Activated T-helper 17 cell treated with anti-CD3 and anti-CD28 coated beads, Interleukin-2, amount 50 U/mL, for 72 hours (primary cell): ENCODE results near the gene ACTA1. TPM values are rescaled to one million over a fixed set of nuclear protein-coding genes. Genes with fewer than 3 reads are reported as not detected.
"Not testable (repeated sequence)": the region's sequence is repeated elsewhere in the genome, so short reads cannot be mapped to it uniquely, and the experiment has no call there.

ENCODE experiments used
- ATAC-seq: fragments of 150-1000 bp; cut with Tn5 transposase; replicated peaks from 2 replicates; pipeline ENCODE4 v1.10.0; 2021; ENCODE audit warnings: mild to moderate bottlenecking, moderate library complexity
- H3K27ac Mint-ChIP-seq: one replicate; pipeline ENCODE4 v1.8.0; 2022; ENCODE audit warnings: mixed read lengths
- H3K27me3 Mint-ChIP-seq: one replicate; pipeline ENCODE4 v1.8.0; 2022; ENCODE audit warnings: mixed read lengths
- H3K36me3 Mint-ChIP-seq: one replicate; pipeline ENCODE4 v1.8.0; 2022; ENCODE audit warnings: low read depth, mild to moderate bottlenecking, mixed read lengths
- H3K4me1 Mint-ChIP-seq: one replicate; pipeline ENCODE4 v1.8.0; 2022; ENCODE audit warnings: mixed read lengths
- H3K4me3 Mint-ChIP-seq: one replicate; pipeline ENCODE4 v1.8.0; 2022; ENCODE audit warnings: mild to moderate bottlenecking, mixed read lengths
- H3K9me3 Mint-ChIP-seq: one replicate; pipeline ENCODE4 v1.8.0; 2022; ENCODE audit warnings: mixed read lengths
- total RNA-seq, 2 donors: library from RNA; stranded (reverse); gene quantifications; one replicate each; pipeline ENCODE4 v1.2.3, GENCODE V29; 2022

Gene ACTA1
- total RNA-seq, 2 donors from 2014 or later, result not detected

GRCh38 chr1:229408458-229409037 lies 25.3 kb downstream of the ACTA1 start:
- ATAC-seq, result no peak
- H3K27ac Mint-ChIP-seq, result no peak overlapping the region
- no peaks in the 10 kb centered on the region for H3K9me3 Mint-ChIP-seq
- H3K36me3 Mint-ChIP-seq, result no peaks in the 10 kb centered on the region
- peaks cover 6% of the 10 kb centered on the region for H3K4me1 Mint-ChIP-seq
- peaks cover 51% of the 10 kb centered on the region for H3K27me3 Mint-ChIP-seq
- peak overlapping the region; percentile 62 for H3K4me3 Mint-ChIP-seq

- H3K27me3 Mint-ChIP-seq, result peaks cover 48% of the 10 kb centered on the region
- H3K27ac Mint-ChIP-seq, result no peak overlapping the region
- peak overlapping the region; percentile 62 for H3K4me3 Mint-ChIP-seq
- H3K9me3 Mint-ChIP-seq, result no peaks in the 10 kb centered on the region
- peaks cover 6% of the 10 kb centered on the region for H3K4me1 Mint-ChIP-seq
- H3K36me3 Mint-ChIP-seq, result no peaks in the 10 kb centered on the region
- ATAC-seq, result no peak
These were observed 26.5 kb downstream of the ACTA1 start for GRCh38 chr1:229407206-229408026.

GRCh38 chr1:229406798-229407197 lies 27.1 kb downstream of the ACTA1 start:
- Mint-ChIP-seq H3K27ac (no peak overlapping the region), H3K9me3 (no peaks in the 10 kb centered on the region), H3K27me3 (peaks cover 48% of the 10 kb centered on the region), H3K4me1 (peaks cover 6% of the 10 kb centered on the region), H3K36me3 (no peaks in the 10 kb centered on the region), H3K4me3 (peak overlapping the region; percentile 62)
- ATAC-seq, result no peak

DNA sequence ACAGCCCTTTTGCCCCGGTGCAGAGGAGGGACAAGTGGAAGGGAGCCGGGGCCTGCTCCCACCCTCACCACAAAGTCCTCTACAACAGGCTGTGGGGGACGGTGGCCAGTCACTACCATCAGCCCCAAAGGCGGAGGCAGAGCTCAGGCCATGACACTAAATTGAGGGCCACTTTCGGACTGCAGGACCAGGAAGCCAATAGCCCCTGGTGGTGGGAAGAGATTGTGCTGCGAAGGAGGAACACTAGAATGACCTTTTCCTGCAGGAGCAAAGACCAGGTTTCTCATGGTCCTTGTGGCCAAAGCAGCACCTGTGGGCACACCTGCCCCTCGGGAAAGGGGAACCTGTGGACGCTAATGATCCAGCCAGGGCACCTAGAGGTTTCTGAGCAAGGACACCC lies 30.3 kb downstream of the ACTA1 start:
- no peak overlapping the region for H3K27ac Mint-ChIP-seq
- no peaks in the 10 kb centered on the region for H3K4me1 Mint-ChIP-seq
- H3K9me3 Mint-ChIP-seq, result no peaks in the 10 kb centered on the region
- no peak overlapping the region for H3K4me3 Mint-ChIP-seq
- no peaks in the 10 kb centered on the region for H3K36me3 Mint-ChIP-seq
- ATAC-seq, result no peak
- peaks cover 35% of the 10 kb centered on the region for H3K27me3 Mint-ChIP-seq

- Mint-ChIP-seq H3K9me3 (no peaks in the 10 kb centered on the region), H3K27me3 (peaks cover 30% of the 10 kb centered on the region), H3K4me1 (no peaks in the 10 kb centered on the region)
These were observed 30.9 kb downstream of the ACTA1 start for GRCh38 chr1:229402993-229403392.

GRCh38 chr1:229402329-229402728 lies 31.6 kb downstream of the ACTA1 start:
- not testable (repeated sequence) for H3K9me3 Mint-ChIP-seq, H3K36me3 Mint-ChIP-seq, H3K27ac Mint-ChIP-seq, H3K4me3 Mint-ChIP-seq, H3K4me1 Mint-ChIP-seq, ATAC-seq
- H3K27me3 Mint-ChIP-seq, result peaks cover 33% of the 10 kb centered on the region

More at GRCh38 chr1:229402993-229403392, 30.9 kb downstream of the ACTA1 start:
- no peak overlapping the region for H3K27ac Mint-ChIP-seq
- ATAC-seq, result no peak
- H3K4me3 Mint-ChIP-seq, result no peak overlapping the region
- H3K36me3 Mint-ChIP-seq, result no peaks in the 10 kb centered on the region

DNA sequence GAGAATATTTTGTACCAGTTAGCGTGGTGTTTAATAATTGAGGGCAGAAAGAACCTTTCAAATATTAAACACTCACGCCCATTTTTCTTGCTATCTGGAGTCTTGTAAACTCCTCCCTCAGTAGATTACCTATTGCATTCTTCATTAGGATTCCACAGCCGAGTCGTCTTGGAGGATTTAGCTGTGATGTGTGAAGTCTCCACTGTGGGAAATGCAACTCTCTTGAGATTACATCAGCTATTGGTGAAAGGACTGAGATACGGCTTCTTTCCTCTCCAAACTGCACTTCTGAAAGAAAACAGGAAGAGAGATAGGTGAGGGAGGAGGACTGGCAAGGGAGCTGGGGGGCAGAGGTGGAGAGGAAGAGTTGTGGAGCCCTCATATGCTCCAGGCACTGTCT lies 36.1 kb downstream of the ACTA1 start:
- Mint-ChIP-seq H3K27ac (no peak overlapping the region), H3K9me3 (no peaks in the 10 kb centered on the region), H3K36me3 (no peaks in the 10 kb centered on the region), H3K27me3 (peaks cover 24% of the 10 kb centered on the region), H3K4me3 (no peak overlapping the region), H3K4me1 (no peaks in the 10 kb centered on the region)
- ATAC-seq, result no peak

DNA sequence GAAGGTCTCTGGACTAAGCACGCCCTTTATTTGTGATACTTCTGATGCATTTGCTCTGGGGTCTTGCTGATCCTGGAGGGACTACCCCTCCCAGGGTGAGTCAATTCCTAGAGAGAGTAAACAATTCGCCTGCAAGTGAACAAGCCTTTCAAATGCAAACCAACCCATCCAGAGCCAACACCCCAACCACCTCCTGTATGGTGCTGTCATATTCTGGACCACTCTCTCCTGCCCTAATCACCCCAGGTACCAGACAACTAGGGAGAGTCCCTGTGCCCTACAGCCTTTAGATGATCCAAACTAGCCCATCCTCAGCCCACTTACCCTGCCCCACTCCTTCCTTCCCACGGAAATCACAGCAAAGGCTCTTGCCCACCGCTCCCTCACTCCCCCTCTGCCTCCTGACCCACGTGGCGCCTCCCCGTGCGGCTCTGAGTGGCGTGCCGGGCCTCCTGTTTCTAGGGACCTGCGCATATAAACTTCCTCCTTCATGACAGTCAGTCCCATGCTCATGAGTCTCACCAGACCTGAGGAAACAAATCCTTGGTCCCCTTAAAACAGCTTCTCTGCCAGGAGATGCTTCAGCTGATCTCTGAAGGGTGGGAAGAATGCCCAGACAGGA lies 37.2 kb downstream of the ACTA1 start:
- Mint-ChIP-seq H3K4me3 (no peak overlapping the region), H3K36me3 (no peaks in the 10 kb centered on the region), H3K4me1 (no peaks in the 10 kb centered on the region), H3K9me3 (no peaks in the 10 kb centered on the region), H3K27me3 (peaks cover 26% of the 10 kb centered on the region), H3K27ac (no peak overlapping the region)
- ATAC-seq, result no peak

DNA sequence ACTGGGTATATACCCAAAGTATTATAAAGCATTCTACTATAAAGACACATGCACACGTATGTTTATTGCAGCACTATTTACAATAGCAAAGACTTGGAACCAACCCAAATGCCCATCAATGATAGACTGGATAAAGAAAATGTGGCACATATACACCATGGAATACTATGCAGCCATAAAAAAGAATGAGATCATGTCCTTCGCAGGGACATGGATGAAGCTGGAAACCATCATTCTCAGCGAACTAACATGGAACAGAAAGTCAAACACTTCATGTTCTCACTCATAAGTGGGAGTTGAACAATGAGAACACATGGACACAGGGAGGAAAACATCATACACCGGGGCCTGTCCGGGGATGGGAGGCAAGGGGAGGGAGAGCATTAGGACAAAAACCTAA lies 39.4 kb downstream of the ACTA1 start:
- not testable (repeated sequence) for H3K9me3 Mint-ChIP-seq, H3K4me1 Mint-ChIP-seq, H3K27ac Mint-ChIP-seq, ATAC-seq, H3K36me3 Mint-ChIP-seq, H3K4me3 Mint-ChIP-seq
- H3K27me3 Mint-ChIP-seq, result peaks cover 30% of the 10 kb centered on the region

GRCh38 chr1:229392936-229393335 lies 41.0 kb downstream of the ACTA1 start:
- Mint-ChIP-seq H3K27me3 (peaks cover 27% of the 10 kb centered on the region), H3K27ac (no peak overlapping the region), H3K9me3 (no peaks in the 10 kb centered on the region), H3K36me3 (no peaks in the 10 kb centered on the region), H3K4me1 (no peaks in the 10 kb centered on the region), H3K4me3 (no peak overlapping the region)
- no peak for ATAC-seq

- no peak overlapping the region for H3K4me3 Mint-ChIP-seq
- H3K27ac Mint-ChIP-seq, result no peak overlapping the region
- no peaks in the 10 kb centered on the region for H3K4me1 Mint-ChIP-seq
- H3K36me3 Mint-ChIP-seq, result no peaks in the 10 kb centered on the region
- ATAC-seq, result no peak
- peaks cover 20% of the 10 kb centered on the region for H3K27me3 Mint-ChIP-seq
- no peaks in the 10 kb centered on the region for H3K9me3 Mint-ChIP-seq
These were observed 43.8 kb downstream of the ACTA1 start for GRCh38 chr1:229390130-229390529.

GRCh38 chr1:229388897-229389580 lies 44.9 kb downstream of the ACTA1 start:
- H3K36me3 Mint-ChIP-seq, result no peaks in the 10 kb centered on the region
- peak overlapping the region; percentile 9 for H3K27ac Mint-ChIP-seq
- H3K4me3 Mint-ChIP-seq, result no peak overlapping the region
- ATAC-seq, result peak; percentile 42
- H3K4me1 Mint-ChIP-seq, result no peaks in the 10 kb centered on the region
- no peaks in the 10 kb centered on the region for H3K9me3 Mint-ChIP-seq
- H3K27me3 Mint-ChIP-seq, result peaks cover 13% of the 10 kb centered on the region

GRCh38 chr1:229385853-229386456 lies 47.9 kb downstream of the ACTA1 start:
- Mint-ChIP-seq H3K9me3 (no peaks in the 10 kb centered on the region), H3K36me3 (no peaks in the 10 kb centered on the region), H3K27me3 (peaks cover under 1% of the 10 kb centered on the region), H3K27ac (no peak overlapping the region), H3K4me1 (no peaks in the 10 kb centered on the region), H3K4me3 (no peak overlapping the region)
- ATAC-seq, result no peak

GRCh38 chr1:229384822-229385221 lies 49.1 kb downstream of the ACTA1 start:
- Mint-ChIP-seq H3K36me3 (no peaks in the 10 kb centered on the region), H3K27me3 (no peaks in the 10 kb centered on the region), H3K27ac (no peak overlapping the region)

More at GRCh38 chr1:229384822-229385221, 49.1 kb downstream of the ACTA1 start:
- no peak for ATAC-seq
- Mint-ChIP-seq H3K4me1 (no peaks in the 10 kb centered on the region), H3K9me3 (no peaks in the 10 kb centered on the region), H3K4me3 (no peak overlapping the region)
